Measurements from ENCODE around the gene PSMA3.
A peak's percentile ranks its signal among the peaks of the same experiment; 100 is the strongest.

Gene PSMA3

DNA sequence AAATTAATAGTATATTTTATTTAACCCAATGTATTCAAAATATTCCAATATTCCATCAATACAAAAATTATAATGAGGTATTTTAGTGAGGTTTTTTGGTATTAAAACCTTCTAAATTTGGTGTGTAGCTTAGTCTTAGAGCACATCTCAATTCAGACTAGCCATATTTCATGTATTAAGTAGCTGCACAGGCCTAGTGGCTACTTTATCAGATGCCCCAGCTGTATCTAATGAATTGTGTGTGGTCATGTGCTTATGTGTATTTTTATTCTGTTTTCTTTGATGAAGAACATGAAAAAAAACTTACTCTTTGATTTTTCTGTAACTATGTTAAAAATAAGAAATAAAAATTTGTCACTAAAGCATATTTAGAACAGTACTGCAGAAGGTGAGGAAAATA lies 31.5 kb upstream of the PSMA3 start:
- TF ChIP-seq, protein P1, sequence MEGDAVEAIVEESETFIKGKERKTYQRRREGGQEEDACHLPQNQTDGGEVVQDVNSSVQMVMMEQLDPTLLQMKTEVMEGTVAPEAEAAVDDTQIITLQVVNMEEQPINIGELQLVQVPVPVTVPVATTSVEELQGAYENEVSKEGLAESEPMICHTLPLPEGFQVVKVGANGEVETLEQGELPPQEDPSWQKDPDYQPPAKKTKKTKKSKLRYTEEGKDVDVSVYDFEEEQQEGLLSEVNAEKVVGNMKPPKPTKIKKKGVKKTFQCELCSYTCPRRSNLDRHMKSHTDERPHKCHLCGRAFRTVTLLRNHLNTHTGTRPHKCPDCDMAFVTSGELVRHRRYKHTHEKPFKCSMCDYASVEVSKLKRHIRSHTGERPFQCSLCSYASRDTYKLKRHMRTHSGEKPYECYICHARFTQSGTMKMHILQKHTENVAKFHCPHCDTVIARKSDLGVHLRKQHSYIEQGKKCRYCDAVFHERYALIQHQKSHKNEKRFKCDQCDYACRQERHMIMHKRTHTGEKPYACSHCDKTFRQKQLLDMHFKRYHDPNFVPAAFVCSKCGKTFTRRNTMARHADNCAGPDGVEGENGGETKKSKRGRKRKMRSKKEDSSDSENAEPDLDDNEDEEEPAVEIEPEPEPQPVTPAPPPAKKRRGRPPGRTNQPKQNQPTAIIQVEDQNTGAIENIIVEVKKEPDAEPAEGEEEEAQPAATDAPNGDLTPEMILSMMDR (IDR thresholded peaks at IDR 0.05; ENCODE audit: low read depth, low read length, missing control alignments), result no peak
- no peak overlapping the region for H3K4me3 ChIP-seq (ENCODE audit: low read depth, low read length)
- no peak for DNase-seq (ENCODE audit: low read depth)

DNA sequence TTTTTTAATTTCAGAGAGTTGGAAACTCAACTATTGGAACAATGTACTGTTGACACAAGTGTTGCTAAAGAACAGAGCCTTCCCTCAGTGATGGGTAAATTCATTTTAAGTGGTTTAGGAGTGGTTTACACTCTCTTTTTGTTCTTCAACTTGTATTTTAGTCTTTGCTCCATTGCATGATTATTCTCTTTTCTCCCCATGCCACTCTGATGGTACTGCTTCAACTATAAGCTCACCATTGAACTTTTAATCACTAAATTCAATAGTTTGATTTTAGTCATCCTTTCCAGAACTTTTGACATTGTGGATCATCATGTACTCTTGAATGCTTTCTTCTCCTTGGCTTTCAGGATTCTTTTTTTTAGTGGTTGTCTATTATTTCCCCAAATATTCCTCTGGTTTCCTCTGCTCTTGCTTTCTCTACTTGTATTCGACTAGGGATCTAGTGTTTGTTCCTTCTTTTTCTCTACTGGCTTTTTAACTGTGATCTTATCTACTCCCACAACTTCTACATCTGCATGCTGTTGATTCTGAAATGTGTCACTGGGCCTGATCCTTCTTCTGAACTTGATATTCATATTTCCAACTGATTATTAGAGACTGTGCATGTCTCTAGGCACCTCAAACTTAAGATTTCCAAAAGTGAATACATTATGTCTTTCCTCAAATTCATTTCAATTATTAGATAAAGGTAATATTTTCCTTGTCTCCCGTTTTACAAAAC lies 29.3 kb upstream of the PSMA3 start:
- TF ChIP-seq, protein P1 (IDR thresholded peaks at IDR 0.05; ENCODE audit: low read depth, low read length, missing control alignments), result no peak
- no peak overlapping the region for H3K4me3 ChIP-seq (ENCODE audit: low read depth, low read length)
- no peak for DNase-seq (ENCODE audit: low read depth)

DNA sequence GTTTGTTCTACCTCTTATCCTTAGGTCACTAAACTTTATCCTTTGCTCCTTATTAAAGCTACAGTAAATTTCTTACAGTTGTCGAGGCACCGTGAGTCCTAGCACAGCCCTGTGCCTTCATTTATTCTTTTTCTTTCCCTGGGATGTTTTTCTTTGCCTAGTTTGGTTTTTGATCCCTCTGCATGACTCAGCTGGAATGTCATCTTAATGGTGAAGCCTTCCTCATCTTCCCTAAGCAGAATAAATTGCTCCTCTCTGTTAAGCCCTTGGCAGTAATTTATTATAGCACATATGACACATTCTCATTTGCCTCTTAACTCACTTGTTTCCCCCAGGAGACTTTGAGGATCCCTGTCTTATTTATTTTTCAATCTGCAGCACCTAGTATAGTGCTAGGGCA lies 28.1 kb upstream of the PSMA3 start:
- no peak overlapping the region for H3K4me3 ChIP-seq (ENCODE audit: low read depth, low read length)
- TF ChIP-seq, protein P1 (IDR thresholded peaks at IDR 0.05; ENCODE audit: low read depth, low read length, missing control alignments), result no peak
- DNase-seq (ENCODE audit: low read depth), result no peak

DNA sequence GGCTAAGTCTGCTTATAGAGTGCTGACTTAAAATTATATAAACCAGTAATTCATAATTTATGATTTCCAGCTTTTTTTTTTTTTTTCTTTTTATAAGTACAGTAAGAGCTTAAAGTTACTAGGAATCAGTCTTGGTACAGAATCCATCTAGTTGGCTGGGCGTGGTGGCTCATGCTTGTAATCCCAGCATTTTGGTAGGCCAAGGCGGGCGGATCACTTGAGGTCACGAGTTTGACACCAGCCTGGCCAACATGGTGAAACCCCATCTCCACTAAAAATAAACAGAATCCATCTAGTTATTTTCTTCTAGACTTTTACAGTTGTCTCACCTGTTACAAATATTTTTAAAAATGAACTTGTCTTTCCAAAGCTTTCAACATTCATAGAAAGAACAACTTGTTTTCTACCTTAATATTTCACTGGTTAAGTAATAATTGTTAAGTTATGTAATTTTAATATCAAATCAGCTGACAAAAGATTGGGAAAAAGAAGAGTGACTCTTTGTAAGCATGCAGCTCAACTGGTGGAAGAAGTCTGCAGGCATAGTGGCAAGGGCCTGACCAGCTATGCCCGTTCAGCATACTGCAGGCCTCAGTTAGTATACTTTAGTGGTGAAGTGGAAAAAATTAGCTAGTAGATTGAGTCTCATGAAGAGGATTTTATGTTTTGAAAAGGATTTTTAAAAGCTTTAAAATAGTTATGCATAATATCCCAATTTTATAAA lies 17.4 kb upstream of the PSMA3 start:
- TF ChIP-seq, protein P1 (IDR thresholded peaks at IDR 0.05; ENCODE audit: low read depth, low read length, missing control alignments), result no peak
- no peak overlapping the region for H3K4me3 ChIP-seq (ENCODE audit: low read depth, low read length)
- no peak for DNase-seq (ENCODE audit: low read depth)

DNA sequence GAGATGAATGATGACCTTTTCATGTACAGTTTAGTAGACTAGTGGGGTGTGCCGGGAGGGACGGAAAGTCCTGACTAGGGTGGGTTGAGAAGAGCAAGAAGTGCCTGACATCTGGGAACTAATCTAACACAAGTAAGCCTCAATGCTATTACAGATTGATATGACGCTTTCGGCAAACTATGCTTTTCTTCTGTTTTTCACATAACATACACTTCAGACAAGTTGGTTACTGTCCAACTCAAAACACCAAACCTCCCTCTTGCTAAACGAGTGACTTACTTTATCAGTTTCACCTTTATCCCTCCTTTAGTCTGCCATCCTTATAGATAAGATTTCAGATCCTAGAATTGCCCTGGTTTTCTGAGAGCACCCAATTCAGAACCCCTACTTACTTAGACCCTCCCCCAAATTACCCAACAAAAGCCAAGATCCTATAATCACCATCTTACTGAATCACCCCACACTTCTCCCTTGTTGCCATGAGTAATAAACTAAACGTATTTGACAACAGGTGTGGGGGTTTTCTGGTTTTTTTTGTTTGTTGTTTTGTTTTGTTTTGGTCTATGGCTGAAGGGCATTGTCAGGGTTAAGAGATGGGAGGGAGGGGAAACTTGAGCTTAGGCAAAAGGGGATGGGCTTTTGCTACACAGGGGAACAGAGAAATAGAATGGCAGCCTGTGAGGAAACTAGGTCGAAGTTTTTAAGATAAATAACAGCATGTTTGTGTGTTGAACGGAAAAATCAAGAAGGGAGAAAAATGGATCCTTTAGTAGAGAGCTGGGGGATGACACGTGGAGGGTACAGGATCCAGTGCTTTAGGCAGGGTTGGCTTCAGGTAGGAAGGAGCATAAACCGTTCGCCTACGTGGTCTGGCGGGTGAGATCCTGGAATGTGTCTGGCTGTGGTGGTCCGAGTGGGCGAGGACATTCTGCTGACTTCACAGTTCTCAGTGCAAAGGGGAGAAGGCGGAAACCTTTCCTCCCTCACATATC lies 6.1 kb upstream of the PSMA3 start:
- peak overlapping the region; percentile 53 for H3K4me3 ChIP-seq (ENCODE audit: low read depth, low read length)
- no peak for DNase-seq (ENCODE audit: low read depth)
- TF ChIP-seq, protein P1 (IDR thresholded peaks at IDR 0.05; ENCODE audit: low read depth, low read length, missing control alignments), result no peak

DNA sequence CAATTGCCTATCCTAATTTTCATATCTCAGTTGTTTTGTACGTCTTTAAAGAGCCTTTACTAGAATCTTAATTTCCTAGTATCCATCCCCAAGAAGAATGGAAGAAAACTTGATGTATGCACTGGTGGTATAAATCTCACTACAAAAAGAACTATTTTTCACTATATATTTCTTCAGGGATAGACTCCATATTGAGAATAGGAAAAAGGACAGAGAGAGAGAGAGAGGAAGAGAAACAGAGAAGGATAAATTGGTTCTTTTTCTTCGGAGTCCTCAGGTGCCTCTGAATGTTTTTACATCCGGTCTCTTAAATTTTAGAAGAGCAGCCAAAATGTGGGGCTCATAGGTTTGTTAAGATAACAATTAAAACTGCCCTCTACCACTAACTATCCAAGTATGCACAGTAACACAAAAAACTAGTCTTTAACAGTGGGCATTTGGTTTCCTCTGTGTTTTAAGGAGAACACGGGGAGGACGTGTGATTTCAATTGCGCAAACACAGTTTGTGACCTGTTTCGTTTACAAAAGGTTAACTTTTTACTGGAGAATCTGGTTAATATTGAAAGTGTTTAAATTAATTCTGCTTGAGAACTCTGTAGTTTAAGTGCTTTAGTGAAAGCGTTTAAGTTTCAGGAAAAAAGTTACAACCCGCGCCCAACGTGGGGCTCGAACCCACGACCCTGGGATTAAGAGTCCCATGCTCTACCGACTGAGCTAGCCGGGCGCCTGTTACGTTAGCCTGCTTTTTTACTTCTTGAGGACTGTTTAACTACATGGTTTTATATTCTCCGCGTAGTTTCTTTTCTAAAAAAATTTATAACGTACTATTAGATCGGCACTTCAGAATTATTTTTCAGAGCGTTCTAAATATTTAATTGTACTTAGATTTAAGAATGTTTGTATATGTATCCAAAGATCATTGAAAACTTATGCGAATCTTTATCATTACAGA lies 5.1 kb upstream of the PSMA3 start:
- TF ChIP-seq, protein P1 (IDR thresholded peaks at IDR 0.05; ENCODE audit: low read depth, low read length, missing control alignments), result no peak
- H3K4me3 ChIP-seq (ENCODE audit: low read depth, low read length), result peak overlapping the region; percentile 77
- no peak for DNase-seq (ENCODE audit: low read depth)
